H9 (cell line): ENCODE measurements around the gene RPL18. TPM values are rescaled to one million over a fixed set of nuclear protein-coding genes. Genes with fewer than 3 reads are reported as not detected.
"Not testable (repeated sequence)": the region's sequence is repeated elsewhere in the genome, so short reads cannot be mapped to it uniquely, and the experiment has no call there.

Source experiments
- DNase-seq: peaks from one replicate; pipeline ENCODE4 v3.0.0-alpha.2; 2017
- H2AFZ ChIP-seq: one replicate; pipeline ENCODE4 v1.6.1; 2013; ENCODE audit warnings: mild to moderate bottlenecking, low read length, control low read depth, moderate library complexity
- H2AK5ac ChIP-seq: 2 replicates; pipeline ENCODE4 v1.6.1; 2013; ENCODE audit warnings: low read length, control low read depth, mixed read lengths; ENCODE audit not compliant: insufficient read length
- H2BK120ac ChIP-seq: one replicate; pipeline ENCODE4 v1.6.1; 2013; ENCODE audit warnings: low read depth, mild to moderate bottlenecking, low read length, control low read depth, inconsistent platforms; ENCODE audit not compliant: poor library complexity, severe bottlenecking
- H2BK12ac ChIP-seq: 2 replicates; pipeline ENCODE4 v1.6.1; 2013; ENCODE audit warnings: low read length, control low read depth, mixed read lengths, low read depth; ENCODE audit not compliant: insufficient read length
- H2BK15ac ChIP-seq: 2 replicates; pipeline ENCODE4 v1.6.1; 2013; ENCODE audit warnings: low read depth, low read length, control low read depth
- H2BK20ac ChIP-seq: one replicate; pipeline ENCODE4 v1.6.1; 2013; ENCODE audit warnings: low read depth, mild to moderate bottlenecking, low read length, control low read depth, inconsistent platforms; ENCODE audit not compliant: poor library complexity, severe bottlenecking
- H2BK5ac ChIP-seq: 2 replicates; pipeline ENCODE4 v1.6.1; 2013; ENCODE audit warnings: low read length, control low read depth, mixed read lengths; ENCODE audit not compliant: insufficient read length
- H3K14ac ChIP-seq: 2 replicates; pipeline ENCODE4 v1.6.1; 2013; ENCODE audit warnings: low read length, control low read depth; ENCODE audit not compliant: insufficient read depth
- H3K18ac ChIP-seq: 2 replicates; pipeline ENCODE4 v1.6.1; 2013; ENCODE audit warnings: low read depth, mild to moderate bottlenecking, mixed read lengths, low read length, control low read depth; ENCODE audit not compliant: insufficient read length
- H3K23ac ChIP-seq: 2 replicates; pipeline ENCODE4 v1.6.1; 2013; ENCODE audit warnings: low read length, control low read depth, mixed read lengths, low read depth; ENCODE audit not compliant: insufficient read length
- H3K23me2 ChIP-seq: 2 replicates; pipeline ENCODE4 v1.6.1; 2013; ENCODE audit warnings: low read depth, mild to moderate bottlenecking, mixed read lengths, low read length, control low read depth; ENCODE audit not compliant: insufficient read length, poor library complexity, severe bottlenecking
- H3K27ac ChIP-seq: 2 replicates; pipeline ENCODE4 v1.5.1; 2013; ENCODE audit warnings: low read length, control low read depth, mixed read lengths, low read depth; ENCODE audit not compliant: insufficient read length
- H3K27me3 ChIP-seq: 2 replicates; pipeline ENCODE4 v1.6.1; 2013; ENCODE audit warnings: low read length, control low read depth, inconsistent platforms; ENCODE audit not compliant: insufficient read depth
- H3K4ac ChIP-seq: 2 replicates; pipeline ENCODE4 v1.6.1; 2013; ENCODE audit warnings: low read depth, mild to moderate bottlenecking, control low read depth, inconsistent platforms, low read length, moderate library complexity
- H3K4me1 ChIP-seq: 2 replicates; pipeline ENCODE4 v1.6.1; 2013; ENCODE audit warnings: low read length, control low read depth, inconsistent platforms; ENCODE audit not compliant: insufficient read depth
- H3K4me2 ChIP-seq: 2 replicates; pipeline ENCODE4 v1.6.1; 2013; ENCODE audit warnings: low read length, control low read depth, mixed read lengths; ENCODE audit not compliant: insufficient read length, insufficient read depth
- H3K56ac ChIP-seq: 2 replicates; pipeline ENCODE4 v1.6.1; 2013; ENCODE audit warnings: low read depth, mild to moderate bottlenecking, mixed read lengths, low read length, control low read depth; ENCODE audit not compliant: insufficient read length
- H3K79me1 ChIP-seq: 2 replicates; pipeline ENCODE4 v1.6.1; 2013; ENCODE audit warnings: low read depth, mild to moderate bottlenecking, moderate library complexity, low read length, control low read depth, inconsistent platforms; ENCODE audit not compliant: insufficient read depth, poor library complexity, severe bottlenecking
- H3K79me2 ChIP-seq: 2 replicates; pipeline ENCODE4 v1.6.1; 2013; ENCODE audit warnings: low read length, control low read depth, inconsistent platforms; ENCODE audit not compliant: insufficient read depth
- H3K9ac ChIP-seq: 2 replicates; pipeline ENCODE4 v1.6.1; 2013; ENCODE audit warnings: low read length, control low read depth, mixed read lengths; ENCODE audit not compliant: insufficient read length; ENCODE audit errors: extremely low read depth
- H3K9me3 ChIP-seq: one replicate; pipeline ENCODE4 v1.6.1; 2013; ENCODE audit warnings: low read depth, low read length, inconsistent platforms; ENCODE audit not compliant: control insufficient read depth
- H3T11ph ChIP-seq: one replicate; pipeline ENCODE4 v1.6.1; 2013; ENCODE audit warnings: mild to moderate bottlenecking, low read length, control low read depth, inconsistent platforms
- H4K20me1 ChIP-seq: one replicate; pipeline ENCODE4 v1.6.1; 2013; ENCODE audit not compliant: control insufficient read depth, insufficient read length, insufficient read depth
- H4K5ac ChIP-seq: 2 replicates; pipeline ENCODE4 v1.6.1; 2013; ENCODE audit warnings: low read depth, mild to moderate bottlenecking, mixed read lengths, low read length, control low read depth; ENCODE audit not compliant: insufficient read length
- H4K8ac ChIP-seq: replicated peaks from 2 replicates; pipeline ENCODE4 v1.6.1; 2013; ENCODE audit warnings: low read length, control low read depth, mixed read lengths, low read depth; ENCODE audit not compliant: insufficient read length
- H4K91ac ChIP-seq: 2 replicates; pipeline ENCODE4 v1.6.1; 2013; ENCODE audit warnings: low read depth, mild to moderate bottlenecking, moderate library complexity, mixed read lengths, low read length, control low read depth; ENCODE audit not compliant: insufficient read length
- H3K27ac Mint-ChIP-seq, 3 experiments: 2 replicates in 2 of 3; 3 replicates in 1 of 3; pipeline ENCODE4 v1.8.0; 2020 to 2021; ENCODE audit warnings: mixed read lengths in 3 of 3, mild to moderate bottlenecking in 1 of 3, moderate library complexity in 1 of 3
- H3K27me3 Mint-ChIP-seq: 2 replicates; pipeline ENCODE4 v1.8.0; 2021; ENCODE audit warnings: low read depth, mild to moderate bottlenecking, moderate library complexity, mixed read lengths
- H3K36me3 Mint-ChIP-seq, 3 experiments: 2 replicates in 2 of 3; 3 replicates in 1 of 3; pipeline ENCODE4 v1.8.0; 2020 to 2021; ENCODE audit warnings: low read depth in 3 of 3, mixed read lengths in 3 of 3; ENCODE audit not compliant: insufficient read depth in 1 of 3
- H3K4me1 Mint-ChIP-seq, 2 experiments: 2 replicates each; pipeline ENCODE4 v1.8.0; 2020; ENCODE audit warnings: mixed read lengths in 2 of 2
- H3K4me3 Mint-ChIP-seq, 2 experiments: 2 replicates in 1 of 2; 3 replicates in 1 of 2; pipeline ENCODE4 v1.8.0; 2020 to 2021; ENCODE audit warnings: mild to moderate bottlenecking in 2 of 2, mixed read lengths in 2 of 2, moderate library complexity in 1 of 2
- H3K9me3 Mint-ChIP-seq, 2 experiments: 2 replicates in 1 of 2; 3 replicates in 1 of 2; pipeline ENCODE4 v1.8.0; 2020; ENCODE audit warnings: mild to moderate bottlenecking in 2 of 2, mixed read lengths in 2 of 2, moderate library complexity in 1 of 2
- CTCF ChIP-seq: fragments of 200-600 bp; sonication (generic); conservative IDR thresholded peaks from 3 replicates; pipeline ENCODE4 v1.8.0; 2021; ENCODE audit warnings: antibody characterized with exemption, mild to moderate bottlenecking
- WGBS: extraction: QIAGEN DNeasy Blood & Tissue Kit; methylation state at CpG from one replicate; pipeline ENCODE4 v1.1.7; 2013; ENCODE audit warnings: missing lambda C conversion rate, low lambda C conversion rate, mixed read lengths; ENCODE audit not compliant: insufficient read length; ENCODE audit errors: extremely low coverage; 5-methylcytosine and 5-hydroxymethylcytosine counted together
- total RNA-seq: library from RNA; stranded (reverse); gene quantifications from 2 replicates; pipeline ENCODE4 v1.2.1, GENCODE V29; 2021

RPL18 gene
- total RNA-seq, 1 experiment from 2014 or later: 1,855 TPM

- Histone ChIP-seq H2BK5ac (no peak overlapping the region), H4K20me1 (no peaks in the 10 kb centered on the region), H4K8ac (no peak overlapping the region), H3K27me3 (no peaks in the 10 kb centered on the region), H2BK120ac (no peak overlapping the region), H3K9ac (no peak overlapping the region), H3K18ac (no peak overlapping the region), H3K79me2 (no peaks in the 10 kb centered on the region), H4K5ac (no peak overlapping the region), H2BK12ac (no peak overlapping the region), H3K23me2 (no peaks in the 10 kb centered on the region), H3K79me1 (no peaks in the 10 kb centered on the region), H3K23ac (no peak overlapping the region), H4K91ac (no peak overlapping the region), H3K56ac (no peak overlapping the region), H2AK5ac (no peak overlapping the region), H3K4ac (no peak overlapping the region), H3T11ph (no peak overlapping the region), H2BK15ac (no peak overlapping the region), H2BK20ac (no peak overlapping the region), H3K4me2 (no peak overlapping the region), H3K14ac (no peak overlapping the region), H3K9me3 (no peaks in the 10 kb centered on the region), H2AFZ (no peak overlapping the region), H3K4me1 (no peaks in the 10 kb centered on the region), H3K27ac (no peak overlapping the region)
- Mint-ChIP-seq H3K4me3 (no peak overlapping the region), H3K9me3 (peaks cover 5 to 6% of the 10 kb centered on the region in 2 experiments; a peak in 3 of 5 replicates), H3K36me3 (peaks cover 0 to 6% (median 5%) of the 10 kb centered on the region in 3 experiments; a peak in 2 of 7 replicates), H3K27ac (no peak overlapping the region), H3K27me3 (peaks cover 16% of the 10 kb centered on the region), H3K4me1 (peaks cover 13 to 14% of the 10 kb centered on the region in 2 experiments)
- no CpG with 5 or more reads among the region's 6 CpGs for WGBS
- no peak for DNase-seq
- no peak for TF ChIP-seq CTCF
Observed at GRCh38 chr19:48658483-48658882, 39.5 kb upstream of the RPL18 start.

- not testable (repeated sequence) for H3K79me1 ChIP-seq, H3K36me3 Mint-ChIP-seq, H3K4ac ChIP-seq, H3K56ac ChIP-seq, H3K23ac ChIP-seq, H3K14ac ChIP-seq, H3K27me3 ChIP-seq, H2BK12ac ChIP-seq, H3K9ac ChIP-seq, H3K4me1 ChIP-seq, H3K27ac Mint-ChIP-seq, H4K20me1 ChIP-seq, H2BK5ac ChIP-seq, H3K9me3 ChIP-seq, H3K27ac ChIP-seq, H2AK5ac ChIP-seq, H3K4me3 Mint-ChIP-seq, H2BK120ac ChIP-seq, H4K5ac ChIP-seq, H3T11ph ChIP-seq, H2BK15ac ChIP-seq, H2AFZ ChIP-seq, H3K23me2 ChIP-seq, H2BK20ac ChIP-seq, H3K9me3 Mint-ChIP-seq, H4K8ac ChIP-seq, H3K79me2 ChIP-seq, H3K18ac ChIP-seq, H3K4me2 ChIP-seq, H4K91ac ChIP-seq, DNase-seq
- no CpG with 5 or more reads among the region's 5 CpGs for WGBS
- Mint-ChIP-seq H3K27me3 (peaks cover 16% of the 10 kb centered on the region), H3K4me1 (peaks cover 13 to 16% of the 10 kb centered on the region in 2 experiments)
Observed at GRCh38 chr19:48657828-48658227, 38.9 kb upstream of the RPL18 start.
